Activated gamma-delta T cell (primary cell): Measurements from ENCODE around the gene TMEM179.
"Not testable (repeated sequence)": the region's sequence is repeated elsewhere in the genome, so short reads cannot be mapped to it uniquely, and the experiment has no call there.

Experiments used
- DNase-seq: peaks from one replicate; lab custom pipeline; 2025; lab: John Stamatoyannopoulos, UW

Gene TMEM179

GRCh38 chr14:104637546-104638003, 33.0 kb upstream of the TMEM179 start:
- DNase-seq: no peak

DNA sequence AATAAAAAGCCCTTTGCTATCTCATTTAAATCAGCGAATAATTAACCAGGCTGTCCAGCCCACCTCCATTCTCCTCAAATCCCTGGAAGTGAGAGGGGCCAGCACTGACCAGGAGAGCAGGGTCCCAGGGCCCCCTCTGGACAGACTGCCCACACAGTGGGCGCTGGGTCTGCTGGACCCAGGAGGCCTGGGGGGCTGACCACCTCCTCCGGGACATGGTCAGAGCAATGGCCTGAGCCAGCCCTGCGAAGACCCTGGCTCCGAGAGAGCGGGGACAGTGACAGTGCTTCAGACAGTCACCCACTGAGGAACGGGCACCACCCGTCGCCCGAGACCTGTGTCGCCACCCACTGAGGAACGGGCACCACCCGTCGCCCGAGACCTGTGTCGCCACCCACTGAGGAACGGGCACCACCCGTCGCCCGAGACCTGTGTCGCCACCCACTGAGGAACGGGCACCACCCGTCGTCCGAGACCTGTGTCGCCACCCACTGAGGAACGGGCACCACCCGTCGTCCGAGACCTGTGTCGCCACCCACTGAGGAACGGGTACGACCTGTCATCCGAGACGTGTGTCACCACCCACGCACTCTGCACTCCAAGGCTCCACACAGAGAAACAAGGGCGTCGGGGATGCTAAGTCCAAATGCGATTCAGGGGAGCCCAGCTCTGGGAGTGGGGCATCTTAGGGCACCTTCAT, 32.4 kb upstream of the TMEM179 start:
- DNase-seq: not testable (repeated sequence)

DNA sequence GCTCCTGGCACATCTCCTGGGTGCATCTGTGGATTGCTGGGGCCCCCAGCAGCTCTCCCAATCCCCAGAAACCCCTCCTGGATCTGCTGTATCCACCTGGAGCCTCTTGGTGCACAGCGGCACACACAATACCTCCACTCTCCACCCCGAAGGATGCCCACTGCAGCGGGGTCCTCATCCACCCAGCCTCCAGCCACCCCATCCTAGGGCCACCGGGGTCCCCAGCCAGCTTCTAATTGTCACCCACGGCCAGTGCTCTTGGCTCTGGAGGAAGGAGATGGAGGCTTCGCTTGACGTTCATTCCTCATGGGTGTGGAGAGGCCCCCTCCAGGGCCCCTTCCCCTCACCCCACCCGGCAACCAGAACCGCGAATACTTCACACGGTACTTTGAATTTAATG, 31.6 kb upstream of the TMEM179 start:
- DNase-seq: no peak

DNA sequence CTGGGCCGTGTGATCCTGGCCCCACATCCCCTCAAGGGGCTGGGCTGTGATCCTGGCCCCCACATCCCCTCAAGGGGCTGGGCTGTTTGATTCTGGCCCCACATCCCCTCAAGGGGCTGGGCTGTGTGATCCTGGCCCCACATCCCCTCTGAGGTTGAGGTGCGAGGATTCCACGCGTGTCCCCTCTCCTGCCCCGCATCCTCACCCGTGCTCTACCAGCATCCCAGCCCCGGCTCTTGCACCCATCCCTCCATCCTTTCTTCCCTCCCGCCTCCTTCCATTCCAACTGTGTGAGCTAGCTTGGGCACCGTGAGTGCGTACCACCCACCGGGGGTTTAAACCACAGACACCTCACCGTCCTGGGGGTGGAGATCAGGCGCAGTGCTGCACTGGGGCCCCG, 31.1 kb upstream of the TMEM179 start:
- DNase-seq: no peak

- no peak for DNase-seq
Measured at GRCh38 chr14:104634886-104635570, 30.5 kb upstream of the TMEM179 start.

GRCh38 chr14:104634138-104634760, 29.7 kb upstream of the TMEM179 start:
- DNase-seq: no peak

DNA sequence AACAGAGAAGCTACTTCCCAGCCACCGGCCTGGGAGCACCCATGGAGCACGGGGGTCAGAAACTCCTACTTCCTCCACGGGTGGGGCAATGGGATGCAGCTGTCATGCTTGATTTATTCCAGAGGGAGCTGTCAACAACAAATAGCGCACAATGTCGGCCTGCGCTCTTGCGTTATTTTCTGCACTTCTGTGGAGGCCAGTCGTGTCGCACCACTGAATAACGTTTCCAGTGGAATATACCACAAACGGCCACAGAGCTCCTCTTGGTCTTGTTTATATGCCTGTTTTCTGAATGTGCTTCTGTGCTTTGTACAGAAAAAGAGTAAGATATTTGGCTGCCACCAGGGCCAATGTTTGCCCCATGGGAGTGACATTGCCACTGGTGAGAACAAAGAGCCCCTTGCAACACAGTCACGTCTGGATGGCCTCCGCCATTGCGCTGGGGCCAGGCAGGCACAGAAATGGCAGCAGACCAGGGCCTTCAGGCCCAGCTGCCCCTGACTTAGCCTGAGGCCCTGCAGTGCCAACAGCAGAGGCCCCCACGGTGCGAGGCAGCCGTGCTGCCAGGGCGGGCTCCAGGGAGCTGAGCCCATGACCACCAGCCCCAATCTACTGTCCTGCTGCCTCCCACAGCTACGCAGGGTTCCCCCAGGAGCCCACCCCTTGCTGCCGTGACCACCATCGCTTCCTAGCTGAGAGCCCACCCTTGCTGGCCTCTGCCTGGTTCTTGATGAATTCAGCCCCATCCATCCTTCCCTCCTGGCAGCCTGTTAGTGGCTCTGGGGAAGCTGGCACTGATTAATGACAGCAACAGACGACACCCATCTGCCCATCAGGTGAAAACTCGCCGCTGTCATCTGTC, 28.9 kb upstream of the TMEM179 start:
- DNase-seq: no peak

- DNase-seq: no peak
Measured at GRCh38 chr14:104632781-104633180, 28.2 kb upstream of the TMEM179 start.

GRCh38 chr14:104624939-104625338, 20.4 kb upstream of the TMEM179 start:
- DNase-seq: no peak

DNA sequence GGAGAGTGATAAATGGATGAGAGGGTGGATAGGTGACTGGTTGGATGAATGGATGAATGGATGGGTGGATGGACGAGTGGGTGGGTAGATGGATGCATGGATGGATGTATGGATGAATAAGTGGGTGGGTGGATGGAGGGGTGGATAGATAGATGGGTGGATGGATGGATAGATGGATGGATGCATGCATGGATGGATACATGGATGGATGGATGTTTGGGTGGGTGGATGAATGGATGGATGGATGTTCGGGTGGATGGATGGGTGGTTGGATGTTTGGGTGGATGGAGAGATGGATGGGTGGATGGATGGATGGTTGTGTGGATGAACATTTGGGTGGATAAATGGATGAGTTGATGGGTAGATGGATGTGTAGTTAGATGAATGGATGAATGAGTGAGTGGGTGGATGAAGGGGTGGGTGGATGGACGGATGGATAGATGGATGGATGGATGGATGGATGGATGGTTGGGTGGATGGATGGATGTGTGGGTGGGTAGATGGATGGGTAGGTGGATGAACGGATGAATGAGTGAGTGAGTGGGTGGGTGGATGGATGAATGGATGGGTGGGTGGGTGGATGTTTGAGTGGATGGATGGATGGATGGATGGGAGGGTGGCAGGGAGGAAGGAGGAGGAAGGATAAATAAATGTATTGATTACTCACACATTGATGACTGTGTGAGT, 9.7 kb upstream of the TMEM179 start:
- no peak for DNase-seq

- no peak for DNase-seq
Measured at GRCh38 chr14:104611881-104612280, 7.3 kb upstream of the TMEM179 start.

DNA sequence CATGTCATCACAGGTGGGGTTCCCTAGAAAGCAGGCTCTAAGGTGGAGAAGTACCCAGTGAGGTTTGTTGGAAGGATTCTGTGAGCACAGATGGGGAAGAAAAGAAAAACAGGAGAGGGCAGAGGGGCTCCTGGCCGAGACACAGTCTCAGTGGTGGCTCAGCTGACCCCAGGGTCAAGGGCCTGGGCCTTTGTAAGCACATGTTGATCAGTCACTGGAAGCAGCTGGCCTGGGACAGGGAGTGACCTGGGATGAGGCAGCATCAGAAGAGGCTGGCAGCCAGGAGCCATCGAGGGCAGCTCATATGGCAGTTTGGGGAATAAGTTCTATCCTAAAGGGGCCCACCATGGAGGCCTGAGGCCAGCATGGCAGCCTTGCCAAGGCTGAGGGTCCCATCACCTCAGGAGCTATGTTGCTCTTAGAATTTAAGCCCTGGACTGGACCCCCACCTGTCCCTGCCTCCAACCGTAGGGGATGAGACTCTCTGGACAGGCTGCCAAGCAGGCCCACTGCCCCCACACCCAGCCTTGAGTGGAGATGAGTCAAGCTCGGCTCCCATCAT, 6.3 kb upstream of the TMEM179 start:
- DNase-seq: no peak

DNA sequence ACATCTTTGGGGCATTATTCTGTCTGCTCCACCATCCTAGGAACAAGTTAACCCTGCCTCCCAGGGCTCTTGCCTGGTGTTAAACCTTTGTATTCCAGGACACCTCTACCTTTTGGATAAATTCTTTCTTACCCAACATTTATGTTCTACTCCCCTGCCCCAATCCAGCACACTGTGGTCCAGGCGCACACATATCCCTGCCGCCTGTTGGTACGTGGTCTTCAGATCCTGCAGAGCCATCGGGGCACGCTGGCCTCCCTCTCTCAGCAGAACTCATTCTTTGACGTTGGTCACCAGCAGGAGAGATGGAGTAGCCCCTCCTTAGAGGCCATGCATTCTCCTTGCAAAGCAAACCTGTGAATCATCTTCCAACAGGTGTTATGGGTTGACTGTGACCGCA, 5.1 kb upstream of the TMEM179 start:
- DNase-seq: no peak

DNA sequence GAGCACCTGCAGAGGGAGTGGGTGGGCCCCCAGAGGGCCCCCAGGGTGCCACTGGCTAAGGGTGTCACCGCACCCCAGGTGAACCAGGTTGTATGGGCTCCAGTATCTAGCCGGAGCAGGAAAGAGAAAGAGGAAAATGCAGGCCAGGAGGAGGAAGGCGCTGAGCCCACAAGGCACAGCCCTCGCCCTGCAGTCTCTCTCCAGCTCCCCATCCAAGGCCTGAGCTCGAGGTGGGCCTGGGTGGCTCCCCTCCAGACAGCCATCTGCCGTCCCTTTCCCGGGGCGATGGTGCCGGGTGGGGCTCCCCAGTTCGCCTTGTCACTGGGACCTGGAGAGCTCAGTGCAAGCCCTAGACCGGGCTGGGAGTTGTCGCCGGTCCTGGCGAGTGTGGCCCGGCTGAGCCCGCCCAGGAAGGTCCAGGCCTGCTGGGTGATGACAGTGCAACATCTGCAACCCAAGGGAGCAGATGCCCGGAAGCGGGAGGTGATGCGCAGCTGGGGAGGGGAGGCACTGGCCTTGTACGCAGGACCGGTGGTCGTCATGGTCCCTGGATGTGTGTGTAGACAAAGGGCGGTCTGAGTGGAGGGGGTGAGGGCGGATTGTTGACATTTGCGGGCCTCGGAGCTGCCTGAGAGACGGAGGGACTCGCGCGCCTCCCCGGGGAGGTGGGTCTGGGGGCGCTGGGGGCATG, 716 bp downstream of the TMEM179 start:
- no peak for DNase-seq

- DNase-seq: no peak
Measured at GRCh38 chr14:104602933-104603325, 1.6 kb downstream of the TMEM179 start.

GRCh38 chr14:104602315-104602932, 2.1 kb downstream of the TMEM179 start:
- DNase-seq: no peak

GRCh38 chr14:104601786-104602185, 2.8 kb downstream of the TMEM179 start:
- DNase-seq: no peak

DNA sequence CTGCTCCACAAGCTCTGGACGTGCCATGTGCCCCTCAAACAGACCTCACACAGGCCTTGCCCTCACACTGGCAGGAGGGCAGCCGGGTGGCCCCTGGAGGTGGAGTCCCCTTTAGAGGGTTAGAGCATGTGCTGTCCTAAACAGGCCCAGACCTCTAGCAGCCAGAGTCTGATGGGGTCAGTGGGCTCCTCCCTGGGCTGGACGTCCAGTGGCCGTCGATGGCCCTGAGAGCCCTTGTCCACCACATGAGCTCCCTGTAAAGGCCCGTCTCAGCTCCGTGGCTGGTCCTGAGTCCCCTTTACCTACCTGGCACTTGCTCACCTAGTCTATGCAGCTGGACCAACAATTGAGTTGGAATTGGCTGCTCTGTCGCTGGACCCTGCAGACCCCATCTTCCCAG, 3.8 kb downstream of the TMEM179 start:
- no peak for DNase-seq

GRCh38 chr14:104600141-104600643, 4.4 kb downstream of the TMEM179 start:
- no peak for DNase-seq

DNA sequence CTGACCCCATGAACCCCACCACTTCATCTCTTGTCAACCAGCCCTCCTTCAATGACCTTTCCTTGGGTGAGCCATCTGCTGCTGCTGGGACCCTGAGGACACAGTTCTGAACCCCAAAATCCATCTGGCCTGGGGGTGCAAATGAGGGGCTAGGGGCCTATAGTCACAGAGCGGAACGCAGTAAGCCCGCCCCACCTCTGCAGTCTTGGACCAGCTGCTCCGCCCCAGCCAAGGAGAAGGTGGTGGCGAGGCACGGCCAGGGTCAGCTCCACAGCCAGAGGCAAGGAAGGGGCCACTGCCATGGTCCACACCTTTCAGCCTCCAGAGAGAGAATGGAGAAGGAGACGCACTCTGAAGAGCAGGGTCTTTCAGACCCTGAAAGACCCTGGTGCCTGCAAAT, 5.1 kb downstream of the TMEM179 start:
- DNase-seq: no peak
